K562 (cell line): Measurements from ENCODE around the gene SCTR. TPM values are rescaled to one million over a fixed set of nuclear protein-coding genes. Genes with fewer than 3 reads are reported as not detected.

Experiments used
- ATAC-seq: fragments of 200-7000 bp; cut with Tn5 transposase; 3 replicates; pipeline ENCODE4 v1.9.1; 2020; ENCODE audit warnings: moderate library complexity
- BruUV-seq: library from RNA; stranded (reverse); fragments of 400-500 nt; replicated peaks from 2 replicates; lab custom pipeline; 2021; lab: Mats Ljungman, UMichigan
- CTCF ChIA-PET: fragments of 300-600 bp; formaldehyde crosslinking; extraction: SDS; loops from one replicate; lab custom pipeline; 2021; ENCODE audit warnings: low intra/inter-chr PET ratio; lab: Yijun Ruan, JAX
- POLR2A ChIA-PET: fragments of 300-600, 350-650 bp; sonication (Branson Sonifier 250); formaldehyde crosslinking; extraction: SDS; loops from one replicate; lab custom pipeline; 2021; ENCODE audit warnings: antibody characterized with exemption, inconsistent platforms; lab: Yijun Ruan, JAX
- DNase-seq, 4 experiments: peaks; one replicate each; pipeline versions ENCODE4 v3.0.0 to v3.0.0-alpha.2; 2011 to 2018; ENCODE audit warnings: low spot score in 3 of 4, mixed read lengths in 3 of 4; ENCODE audit errors: extremely low read depth in 1 of 4
- FAIRE-seq: peaks from 2 replicates; lab custom pipeline; 2011; peaks lifted over from hg19 to GRCh38; lab: Jason Lieb, UNC
- H2AFZ ChIP-seq: 2 replicates; pipeline ENCODE4 v1.6.0; 2011; ENCODE audit warnings: low read depth, low read length, control low read depth, inconsistent platforms
- H3K27ac ChIP-seq: fragments of 200-600 bp; 3 replicates; pipeline ENCODE4 v1.8.0; 2011; ENCODE audit warnings: low read depth, mild to moderate bottlenecking, control low read depth, inconsistent platforms, low read length, moderate library complexity, mixed read lengths; ENCODE audit errors: extremely low read depth
- H3K27me3 ChIP-seq, 2 experiments: fragments of 300-600 bp in 1 of 2; 2 replicates in 1 of 2; 3 replicates in 1 of 2; pipeline versions ENCODE4 v1.6.0 to v1.8.0; 2011; ENCODE audit warnings: inconsistent platforms in 2 of 2, low read length in 2 of 2, mild to moderate bottlenecking in 1 of 2, mixed read lengths in 1 of 2, moderate library complexity in 1 of 2; ENCODE audit not compliant: control insufficient read depth in 2 of 2, insufficient read depth in 2 of 2
- H3K36me3 ChIP-seq: fragments of 300-600 bp; 3 replicates; pipeline ENCODE4 v1.8.0; 2011; ENCODE audit warnings: mild to moderate bottlenecking, low read length, inconsistent platforms; ENCODE audit not compliant: control insufficient read depth, insufficient read depth
- H3K4me1 ChIP-seq, 2 experiments: fragments of 200-600 bp in 1 of 2; replicated peaks in 1 of 2; 2 replicates in 1 of 2; 3 replicates in 1 of 2; pipeline versions ENCODE4 v1.5.1 to v1.8.0; 2011; ENCODE audit warnings: inconsistent platforms in 2 of 2, low read length in 2 of 2, mild to moderate bottlenecking in 1 of 2, mixed read lengths in 1 of 2, moderate library complexity in 1 of 2; ENCODE audit not compliant: control insufficient read depth in 2 of 2, insufficient read depth in 2 of 2
- H3K4me2 ChIP-seq: 2 replicates; pipeline ENCODE4 v1.6.1; 2011; ENCODE audit warnings: low read length, control low read depth, inconsistent platforms, mixed read lengths; ENCODE audit not compliant: insufficient read depth
- H3K4me3 ChIP-seq: fragments of 200-600 bp; sonication (generic), shearing (Covaris generic); 2 replicates; pipeline ENCODE4 v1.5.1; 2016; ENCODE audit warnings: control low read depth, inconsistent platforms
- H3K79me2 ChIP-seq: fragments of 200-600 bp; 3 replicates; pipeline ENCODE4 v1.8.0; 2011; ENCODE audit warnings: low read length, inconsistent platforms; ENCODE audit not compliant: control insufficient read depth, insufficient read depth
- H3K9ac ChIP-seq, 2 experiments: 2 replicates each; pipeline versions ENCODE4 v1.6.0 to v1.6.1; 2011; ENCODE audit warnings: low read depth in 2 of 2, low read length in 2 of 2, control low read depth in 1 of 2, inconsistent platforms in 1 of 2, mild to moderate bottlenecking in 1 of 2, mixed read lengths in 1 of 2; ENCODE audit not compliant: insufficient read depth in 1 of 2
- H3K9me1 ChIP-seq: one replicate; pipeline ENCODE4 v1.6.0; 2011; ENCODE audit warnings: inconsistent platforms, mild to moderate bottlenecking, low read length, moderate library complexity; ENCODE audit not compliant: control insufficient read depth, insufficient read depth
- H3K9me3 ChIP-seq: replicated peaks from 2 replicates; pipeline ENCODE4 v1.5.1; 2011; ENCODE audit warnings: low read depth, low read length, inconsistent platforms; ENCODE audit not compliant: control insufficient read depth, insufficient read depth
- H4K20me1 ChIP-seq: replicated peaks from 2 replicates; pipeline ENCODE4 v1.6.1; 2011; ENCODE audit warnings: low read length, inconsistent platforms, mixed read lengths; ENCODE audit not compliant: control insufficient read depth, insufficient read depth
- FOXK2 ChIP-seq, 2 experiments: fragments of 450-650 bp; IDR thresholded peaks in 1 of 2; conservative IDR thresholded peaks in 1 of 2; 2 replicates each; pipeline ENCODE4 v1.6.1; 2016; ENCODE audit warnings: low read depth in 2 of 2, mild to moderate bottlenecking in 1 of 2
- MAFK ChIP-seq: IDR thresholded peaks from 2 replicates; pipeline ENCODE4 v1.6.1; 2011; ENCODE audit warnings: low read length, improper control_type of control experiment
- REST ChIP-seq, 2 experiments: fragments of 450-650 bp; formaldehyde crosslinking in 1 of 2; IDR thresholded peaks; 2 replicates each; pipeline versions ENCODE4 v1.4.0 to v1.6.1; 2014 to 2020; ENCODE audit warnings: mild to moderate bottlenecking in 2 of 2, borderline replicate concordance in 1 of 2, low read depth in 1 of 2
- ZHX1 ChIP-seq: fragments of 150-350 bp; conservative IDR thresholded peaks from 2 replicates; pipeline ENCODE4 v1.6.1; 2014; ENCODE audit warnings: low read length
- ZNF609 ChIP-seq: sonication (generic); formaldehyde crosslinking; IDR thresholded peaks from 2 replicates; pipeline ENCODE4 v1.8.1; 2023; ENCODE audit warnings: missing genetic modification reagents, mild to moderate bottlenecking, borderline replicate concordance
- WGBS: fragments of 100-300 bp; shearing (Covaris generic); methylation state at CpG from one replicate; pipeline ENCODE4 v1.1.6; 2016; ENCODE audit warnings: low coverage, mixed read lengths; ENCODE audit not compliant: insufficient coverage; ENCODE audit errors: missing lambda C conversion rate; 5-methylcytosine and 5-hydroxymethylcytosine counted together
- in situ Hi-C: fragments of 300-500 bp; cut with MboI; formaldehyde crosslinking; loops from 4 replicates; pipeline ENCODE4 v1.15.0; 2018; ENCODE audit warnings: inconsistent platforms, mixed read lengths
- intact Hi-C: fragments of 100-400 bp; cut with micrococcal nuclease; formaldehyde crosslinking; loops from 2 replicates; pipeline ENCODE4 v1.14.2; 2022
- polyA plus RNA-seq, 8 experiments: library from polyadenylated mRNA; depleted of rRNA in 4 of 8; stranded (reverse) in 5 of 8; unstranded in 3 of 8; fragments of >200 nt; fragmentation: Nextera tagmentation in 2 of 8; fragmentation: Illumina TruSeq in 1 of 8; extraction: Ambion mirVana in 2 of 8; extraction: Trizol in 1 of 8; gene quantifications; 2 replicates each; pipeline versions ENCODE4 v1.2.1 to v1.2.3, GENCODE V29; 2011 to 2014; ENCODE audit warnings: inconsistent platforms in 1 of 8, missing spikeins in 1 of 8
- total RNA-seq, 7 experiments: library from RNA; depleted of rRNA in 6 of 7; stranded (reverse); fragments of >200 nt in 6 of 7; fragmentation: Illumina TruSeq in 2 of 7; extraction: Trizol in 2 of 7; gene quantifications; 2 replicates each; pipeline versions ENCODE4 v1.2.1 to v1.2.3, GENCODE V29; 2011 to 2021; ENCODE audit warnings: low replicate concordance in 1 of 7

Gene SCTR
- total and polyA plus RNA-seq, 9 of the 15 experiments (the other 6 are each of a cell fraction or from before 2014, with no cell fraction given) = not detected

- BruUV-seq = no TSS peak
- Histone ChIP-seq H2AFZ (no peak overlapping the region), H3K4me3 (no peak overlapping the region), H3K9ac (no peak overlapping the region), H3K79me2 (no peaks in the 10 kb centered on the region), H3K27ac (no peak overlapping the region), H3K4me1 (no peaks in the 10 kb centered on the region), H3K4me2 (no peak overlapping the region), H3K27me3 (peaks cover 2 to 15% of the 10 kb centered on the region in 2 experiments; a peak in 2 of 5 replicates), H3K9me1 (no peaks in the 10 kb centered on the region), H3K9me3 (no peaks in the 10 kb centered on the region), H3K36me3 (no peaks in the 10 kb centered on the region), H4K20me1 (no peaks in the 10 kb centered on the region)
- ATAC-seq = no peak
- CTCF ChIA-PET = interaction anchor here (2.4 to 5.6 kb wide), 2 partner anchors 66 to 250 kb away, joined by 18 to 56 read pairs; no protein-coding TSS in a partner anchor
- no peak for DNase-seq
- POLR2A ChIA-PET = no interaction called here
- in situ Hi-C loops = loop anchor here (10.0 kb wide), 1 partner anchor 255 kb away; no protein-coding TSS in a partner anchor
- intact Hi-C loops = no loop called here
- 0% methylated on average over 4 of the region's 4 CpGs for WGBS
- FAIRE-seq = no peak
- TF ChIP-seq MAFK (no peak), FOXK2 (conservative IDR thresholded peaks at IDR 0.05 in 1 of 2, IDR thresholded peaks at IDR 0.05 in 1 of 2; ENCODE audit: low read depth in 2 of 2) (no peak), ZNF609 (no peak), ZHX1 (no peak), REST (IDR thresholded peaks at IDR 0.05; ENCODE audit: borderline replicate concordance) (no peak), REST (CRISPR knock-in tag; IDR thresholded peaks at IDR 0.05; ENCODE audit: low read depth) (no peak)
These were observed 114.8 kb downstream of the SCTR start for GRCh38 chr2:119409506-119409905.
